Inferior parietal cortex (tissue), 1 donor: ENCODE results near the gene ATP13A1.

ENCODE experiments used
- DNase-seq: peaks from one replicate; pipeline ENCODE4 v3.0.0-alpha.2; 2016; ENCODE audit errors: extremely low spot score

Gene ATP13A1

DNA sequence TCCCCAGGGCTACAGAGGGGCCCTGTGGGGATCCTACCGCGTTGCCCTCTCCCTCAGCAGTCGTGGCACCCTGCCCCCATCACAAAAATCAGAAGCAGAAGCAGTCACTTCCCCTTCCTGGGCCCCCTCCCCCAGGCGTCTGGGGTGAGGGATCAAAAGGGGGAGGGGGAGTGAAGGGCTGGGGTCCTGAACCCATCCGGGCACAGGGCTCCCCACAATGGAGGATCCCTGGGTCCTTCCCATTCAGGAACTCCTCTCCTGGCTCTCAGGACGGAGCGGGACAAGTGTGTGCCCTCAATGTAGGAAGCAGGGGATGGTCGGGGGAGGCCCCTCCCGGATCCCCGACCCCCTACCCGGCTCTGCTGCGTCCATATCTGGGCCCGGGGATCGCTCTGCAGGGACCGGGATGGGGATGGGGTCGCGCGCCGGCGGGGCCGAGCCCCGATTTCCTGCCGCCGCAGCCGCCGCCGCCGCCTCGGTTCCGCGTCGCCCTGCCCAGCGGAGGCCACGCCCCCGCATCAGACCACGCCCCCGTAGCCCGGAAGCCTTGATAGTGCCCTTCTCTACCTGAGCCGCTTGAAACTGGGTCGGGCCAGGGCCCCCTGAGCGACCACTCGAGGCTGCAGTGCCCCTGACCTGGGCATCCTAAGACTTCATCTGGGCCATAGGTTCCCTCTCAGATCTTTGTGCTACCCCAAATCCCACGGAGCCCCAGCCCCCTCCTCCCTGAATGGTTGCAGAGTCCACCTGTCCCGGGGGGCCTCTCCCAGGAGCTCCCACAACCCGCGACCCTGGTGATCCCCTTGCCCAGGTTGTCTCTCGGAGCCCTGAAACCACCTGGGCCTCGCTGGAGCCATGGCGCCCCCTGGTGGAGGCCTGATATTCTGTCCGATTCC lies 20.1 kb downstream of the ATP13A1 start, which contains the start of gene GMIP:
GMIP (minus strand) TSS at position 500 of the 896 bp plus-strand sequence; CDS start at position 372, 128 bp downstream.
- DNase-seq: peak; percentile 69

DNA sequence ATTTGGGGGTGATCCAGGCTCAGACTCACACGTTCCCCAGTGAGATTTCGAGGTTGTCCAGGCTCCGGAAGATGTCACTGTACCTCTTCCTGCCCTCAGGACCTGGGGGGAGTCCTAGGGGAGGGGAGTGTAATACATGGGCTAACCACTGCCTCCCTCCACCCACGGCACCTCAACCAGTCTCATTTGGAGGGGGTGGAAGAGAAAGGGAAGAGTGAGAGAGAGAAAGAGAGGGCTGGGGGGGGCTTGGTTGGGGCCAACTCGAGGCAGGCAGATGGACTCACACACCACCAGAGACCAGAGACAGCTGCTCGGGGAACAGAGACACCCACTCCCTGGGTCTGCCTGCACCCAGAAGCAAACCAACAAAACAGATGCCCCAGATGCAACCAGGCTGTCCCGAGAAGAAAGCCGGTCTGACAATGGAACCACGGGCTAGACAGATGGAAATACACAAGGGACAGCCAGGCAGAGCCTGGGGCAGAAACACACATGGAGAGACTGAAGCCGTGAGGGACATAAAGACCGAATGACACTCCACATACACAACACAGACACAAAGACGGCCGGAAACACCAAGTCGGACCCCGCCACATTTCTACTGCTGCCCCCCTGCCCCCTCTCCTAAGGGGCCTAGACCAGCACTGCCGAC lies 20.8 kb downstream of the ATP13A1 start:
- DNase-seq: no peak

DNA sequence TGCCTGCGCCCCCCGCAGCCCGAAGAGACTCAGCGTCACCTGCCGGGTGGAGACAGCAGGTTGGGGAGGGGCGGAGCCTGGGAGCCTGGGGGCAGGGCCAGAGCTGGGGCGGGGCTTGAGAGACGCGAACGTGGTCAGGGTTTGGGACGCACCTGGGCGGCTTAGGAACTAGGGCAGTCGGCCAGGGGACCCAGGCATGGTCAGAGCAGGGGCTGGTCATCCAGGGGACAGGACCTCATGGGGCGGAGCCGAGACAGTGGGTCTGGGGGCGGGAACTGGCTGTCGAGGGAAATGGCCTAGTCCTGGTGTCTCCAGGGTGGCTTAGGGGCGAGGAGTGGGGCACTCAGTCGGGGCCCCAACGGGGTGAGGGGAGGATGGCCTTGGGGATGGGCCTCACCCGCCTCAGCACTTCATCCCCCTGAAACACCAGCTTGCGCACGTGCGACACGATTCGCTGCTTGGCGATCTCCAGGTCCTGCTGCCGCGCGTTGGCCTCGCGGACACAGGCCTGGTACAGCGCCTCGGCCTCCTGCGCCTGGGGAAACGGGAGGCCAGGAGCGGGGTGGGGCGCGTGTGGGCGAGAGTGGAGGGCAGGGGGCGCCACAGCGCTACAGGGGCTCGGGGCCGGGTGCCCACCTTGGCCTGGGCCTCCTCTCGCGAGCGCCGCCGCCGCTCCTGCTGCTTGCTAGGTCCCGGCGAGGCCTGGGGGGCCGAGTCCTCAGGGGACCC lies 25.8 kb downstream of the ATP13A1 start:
- no peak for DNase-seq

DNA sequence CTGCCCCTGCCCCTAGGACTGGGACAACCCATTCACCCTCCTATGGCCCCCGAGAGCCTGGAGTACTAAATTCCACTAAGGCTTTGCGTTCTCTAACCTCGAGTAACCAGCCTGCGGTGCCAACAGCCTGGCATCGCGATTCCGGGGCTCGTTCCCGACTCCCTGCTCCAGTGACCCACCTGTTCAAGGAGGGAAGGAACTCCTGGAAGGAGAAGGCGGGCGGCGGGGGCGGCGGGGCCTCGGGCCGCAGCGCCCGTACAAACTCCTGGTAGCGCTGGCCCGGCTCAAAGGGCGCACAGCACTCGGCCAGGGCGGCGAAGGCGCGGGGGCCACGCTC lies 26.3 kb downstream of the ATP13A1 start:
- DNase-seq: no peak

DNA sequence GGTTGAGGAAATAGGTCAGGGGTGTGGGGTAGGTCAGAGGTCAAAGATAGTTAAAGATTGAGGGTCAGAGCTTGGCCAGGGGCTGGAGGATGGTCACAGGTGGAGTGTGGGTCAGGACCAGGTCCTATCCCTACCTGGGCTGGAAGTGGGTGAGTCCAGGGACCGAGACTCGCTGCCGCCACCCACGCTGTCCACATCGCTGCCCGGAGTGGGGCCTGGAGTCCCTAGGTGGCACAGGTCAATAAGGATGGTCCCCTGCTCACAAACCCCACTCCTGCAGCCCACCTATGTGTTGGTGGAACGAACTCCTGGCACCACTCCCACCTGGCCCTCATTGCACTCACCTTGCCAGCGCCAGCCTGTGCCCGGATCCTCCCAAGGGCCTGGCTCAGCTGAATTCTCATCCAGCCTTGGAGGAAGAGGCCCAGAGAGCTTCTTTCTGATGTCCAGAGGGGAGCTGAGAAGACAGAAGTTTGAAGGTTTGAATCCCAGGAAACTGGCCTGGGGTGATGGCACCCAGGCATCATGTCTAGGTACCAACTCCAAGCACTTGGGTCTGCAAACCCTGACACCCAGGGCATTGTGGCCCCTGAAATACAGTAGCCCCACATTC lies 26.8 kb downstream of the ATP13A1 start:
- DNase-seq: no peak

DNA sequence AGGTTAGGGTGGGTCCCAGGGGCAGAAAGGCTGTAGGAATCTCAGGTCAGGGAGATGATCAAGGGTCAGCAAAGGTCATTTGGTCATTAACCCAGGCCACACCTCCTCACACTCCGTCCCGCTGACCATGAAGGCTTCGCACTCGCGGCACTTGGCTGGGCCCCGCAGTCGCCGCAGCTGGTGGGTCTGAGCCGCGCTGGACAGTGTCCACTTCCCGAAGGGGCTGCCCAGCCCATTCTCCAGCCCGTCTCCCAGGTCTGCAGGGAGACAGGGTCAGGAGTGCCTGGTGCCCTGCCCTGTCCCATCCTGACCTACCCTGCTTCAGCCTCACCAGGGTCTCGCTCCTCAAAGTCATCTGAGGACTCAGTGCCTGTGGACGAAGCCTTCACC lies 28.2 kb downstream of the ATP13A1 start:
- no peak for DNase-seq

DNA sequence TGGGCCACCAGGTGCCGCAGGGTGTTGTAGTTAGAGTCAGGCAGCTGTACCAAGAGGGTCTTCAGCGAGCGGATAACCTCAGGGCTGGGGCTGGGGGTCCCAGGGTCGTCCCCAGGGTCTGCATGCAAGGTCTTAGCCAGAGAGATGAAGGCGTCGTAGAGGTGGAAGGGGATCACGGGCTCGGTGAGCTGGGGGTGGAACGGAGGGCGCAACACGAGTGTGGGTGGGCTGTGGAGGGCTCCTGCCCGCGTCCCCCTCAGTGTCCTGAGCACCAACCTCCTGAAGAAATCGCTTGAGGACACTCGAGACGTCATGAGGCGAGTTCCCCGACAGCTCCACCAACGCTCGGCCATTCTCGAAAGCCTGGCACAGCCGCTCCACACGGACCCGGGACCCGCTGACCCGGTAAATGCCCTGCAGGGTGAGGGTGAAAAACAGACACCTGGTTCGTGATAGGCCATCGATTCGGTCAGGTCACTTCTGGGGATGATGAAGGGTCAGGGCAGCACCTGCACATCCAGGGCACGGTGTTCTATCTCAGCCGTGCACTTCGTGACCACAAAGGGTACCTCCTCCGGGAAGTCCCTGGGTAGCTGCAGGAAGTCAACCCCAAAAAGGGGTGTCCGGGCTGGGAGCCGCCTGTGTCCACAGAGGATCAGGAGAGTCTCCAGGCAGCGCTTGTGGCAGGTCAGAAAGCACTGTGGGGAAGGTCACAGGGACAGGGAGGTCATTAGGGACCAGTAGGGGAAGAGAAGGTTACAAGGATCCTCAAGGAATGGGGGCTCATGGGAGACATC lies 28.8 kb downstream of the ATP13A1 start:
- no peak for DNase-seq

DNA sequence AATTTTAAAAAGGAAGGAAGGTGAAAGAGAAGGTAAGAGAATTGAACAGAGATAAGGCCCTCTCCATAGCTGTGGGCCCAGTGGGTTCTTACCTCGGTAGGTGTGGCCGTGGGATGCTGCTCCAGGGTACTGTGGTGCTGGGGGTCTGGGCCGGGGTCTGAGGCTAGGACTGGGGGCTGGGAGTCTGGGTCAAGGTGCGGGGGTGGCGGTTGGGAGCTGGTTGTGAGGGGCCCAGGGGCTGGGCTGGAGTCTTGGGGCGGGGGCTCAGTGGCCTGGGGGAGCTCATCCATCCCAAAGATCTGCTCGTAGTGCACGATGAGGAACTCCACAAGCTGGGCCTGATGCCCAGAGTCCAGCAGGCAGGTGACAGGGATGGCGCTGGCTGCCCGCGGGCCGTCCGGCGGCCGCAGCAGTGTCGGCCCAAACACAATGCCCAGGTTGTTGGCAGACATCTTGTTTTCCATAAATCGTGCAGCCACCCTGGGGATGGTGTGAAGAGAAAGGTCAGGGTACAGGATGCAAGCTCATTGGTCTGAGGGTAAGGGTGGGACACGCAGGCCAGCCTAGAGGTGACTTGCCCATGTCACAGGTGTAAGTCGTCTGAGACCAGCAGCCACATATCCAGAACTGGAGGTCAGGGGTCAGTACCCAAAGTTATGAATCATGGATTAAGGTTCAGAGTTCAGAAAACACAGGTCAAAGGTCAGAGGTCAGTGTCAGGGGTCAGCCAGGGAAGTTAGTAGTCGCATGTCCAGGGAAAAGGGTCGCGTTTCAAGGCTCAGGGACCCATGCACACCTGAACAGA lies 29.6 kb downstream of the ATP13A1 start:
- no peak for DNase-seq

DNA sequence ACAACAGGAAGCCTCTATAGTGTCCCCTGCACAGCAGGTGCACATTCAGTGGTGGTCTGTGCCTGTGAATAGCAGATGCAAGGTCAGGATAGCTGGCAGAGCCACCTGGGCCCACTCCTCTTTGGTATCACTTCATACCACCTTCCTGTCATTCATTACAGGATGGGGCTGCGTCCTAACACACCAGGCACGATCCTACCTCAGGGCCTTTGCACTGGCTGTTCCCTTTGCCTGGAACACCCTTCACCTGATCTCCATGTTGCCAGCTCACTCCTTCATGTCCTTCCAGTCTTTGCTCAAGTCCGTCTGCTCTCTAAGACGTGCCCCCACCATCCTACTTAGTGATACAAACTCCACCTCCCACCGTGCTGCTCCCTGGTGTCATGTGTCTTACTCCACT lies 30.8 kb downstream of the ATP13A1 start:
- DNase-seq: no peak

DNA sequence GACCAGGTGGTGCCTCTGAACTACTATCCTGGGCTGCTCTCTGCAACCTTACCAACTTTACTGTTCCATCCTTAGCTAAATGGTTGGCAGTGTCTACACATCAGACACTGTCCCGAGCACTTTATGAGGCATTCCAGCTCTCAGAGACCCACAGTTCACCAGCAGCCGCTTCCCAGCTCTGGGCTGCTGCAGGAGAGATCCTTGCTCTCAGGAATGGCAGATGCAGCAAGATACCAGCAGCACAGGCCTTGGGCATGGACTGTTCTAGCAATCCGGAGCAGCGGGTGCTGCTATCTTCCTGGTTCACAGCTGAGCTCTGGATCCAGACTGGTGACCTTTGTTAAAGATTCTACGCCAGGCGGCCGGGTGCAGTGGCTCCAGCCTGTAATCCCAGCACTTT lies 32.1 kb downstream of the ATP13A1 start:
- no peak for DNase-seq

DNA sequence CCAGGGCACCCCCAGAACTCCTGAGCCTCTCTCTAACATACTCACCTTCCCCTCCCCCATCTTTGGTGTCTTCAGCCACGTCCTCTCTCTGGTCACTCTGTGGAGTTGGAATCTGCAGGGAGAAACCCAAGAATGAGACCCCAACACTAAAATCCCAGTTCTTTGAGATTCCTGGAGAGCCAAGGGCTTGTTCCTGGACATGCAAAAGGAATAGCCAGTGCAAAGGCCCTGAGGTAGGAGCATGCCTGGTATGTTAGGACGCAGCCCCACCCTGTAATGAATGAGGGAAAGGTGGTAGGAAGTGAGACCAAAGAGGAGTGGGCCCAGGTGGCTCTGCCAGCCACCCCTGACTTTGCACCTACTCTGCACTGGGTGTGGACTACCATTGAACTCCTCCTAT lies 33.0 kb downstream of the ATP13A1 start:
- no peak for DNase-seq

DNA sequence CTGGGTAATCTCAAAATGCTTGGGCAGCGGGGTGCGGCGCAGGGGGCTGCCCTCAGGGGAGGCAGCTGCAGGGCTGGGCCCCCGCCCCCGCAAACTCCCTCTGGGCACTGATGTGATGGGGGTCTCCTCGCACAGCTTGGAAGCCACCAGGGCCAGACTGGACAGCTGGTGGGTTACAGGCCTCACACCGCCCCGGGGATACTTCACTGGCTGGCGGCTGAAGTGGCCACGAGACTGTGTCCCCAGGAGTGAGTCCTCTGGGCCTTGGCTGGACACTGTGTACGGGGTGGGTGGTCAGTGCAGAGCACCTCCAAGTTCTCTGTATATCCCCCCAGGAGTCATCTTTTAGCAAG lies 33.4 kb downstream of the ATP13A1 start:
- no peak for DNase-seq

DNA sequence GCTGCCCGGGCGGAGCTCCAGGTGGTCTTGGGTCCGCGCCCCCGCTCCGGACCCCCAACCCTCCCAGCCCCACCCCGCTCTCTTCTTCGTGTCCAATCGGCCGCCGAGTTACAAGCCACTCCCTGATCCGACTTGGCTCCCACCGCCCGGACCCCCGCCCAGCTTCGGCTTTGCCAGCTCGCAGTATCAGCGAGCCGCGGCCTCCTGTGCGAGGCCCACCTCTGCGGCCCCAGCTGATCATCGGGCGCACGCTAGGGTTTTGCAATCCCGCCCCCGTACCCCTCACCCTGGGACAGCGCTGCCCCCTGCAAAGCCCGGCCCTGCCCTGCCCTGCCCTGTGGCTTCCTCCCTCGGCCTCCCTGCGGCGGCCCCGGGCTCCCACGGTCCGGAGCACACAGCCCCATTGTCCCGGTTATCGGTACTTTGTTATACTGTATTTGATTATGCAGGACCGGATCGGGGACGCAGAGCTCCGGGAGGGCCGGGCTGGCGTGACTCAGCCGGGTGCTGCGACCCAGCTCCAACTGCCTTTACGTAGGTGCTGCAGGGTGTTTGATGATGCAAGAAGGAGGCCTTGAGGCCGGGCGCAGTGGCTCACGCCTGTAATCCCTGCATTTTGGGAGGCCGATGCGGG lies 34.9 kb downstream of the ATP13A1 start:
- no peak for DNase-seq

DNA sequence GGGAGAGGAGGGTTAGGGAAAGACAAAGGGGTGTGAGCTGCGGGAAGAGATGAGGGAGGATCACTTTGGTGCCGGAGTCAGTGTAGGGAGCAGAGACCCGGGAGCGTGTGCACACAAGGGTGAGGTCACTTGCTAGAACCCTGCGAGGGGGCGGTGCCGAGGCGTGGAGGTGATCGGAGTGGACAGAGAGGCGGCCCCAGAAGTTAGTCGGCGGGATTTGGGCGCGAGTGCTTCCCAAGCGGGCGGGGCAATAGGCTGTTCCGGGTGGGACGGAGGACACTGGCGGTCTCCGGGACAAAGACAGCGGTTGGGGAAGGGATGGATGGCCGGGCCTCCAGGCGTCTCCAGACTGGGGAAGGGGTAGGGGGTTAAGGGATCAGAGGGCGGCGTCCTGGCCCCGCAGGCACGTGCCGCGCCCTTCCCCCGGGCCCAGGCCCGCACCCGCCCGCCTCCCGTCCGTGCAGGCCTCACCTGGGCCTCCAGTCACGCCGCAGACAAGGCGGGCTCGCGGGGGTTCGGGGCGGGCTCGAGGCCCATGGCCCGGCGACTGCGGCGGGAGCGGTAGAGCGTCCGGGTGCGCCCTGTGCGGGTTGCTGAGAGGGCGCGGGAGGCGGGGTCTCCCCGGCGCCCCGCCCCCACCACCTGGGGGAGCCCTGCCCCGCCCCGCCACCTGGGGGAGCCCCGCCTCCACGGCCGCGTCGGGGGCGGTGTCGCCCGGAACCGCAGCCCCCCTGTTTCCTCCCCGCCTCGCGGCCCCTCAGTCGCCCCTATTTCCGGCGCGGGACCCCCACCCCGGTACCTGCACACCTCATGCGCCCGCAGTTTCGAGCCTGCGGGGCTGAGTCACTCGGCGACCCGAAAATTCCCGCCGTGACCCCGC lies 35.6 kb downstream of the ATP13A1 start, which contains the start of gene LPAR2:
LPAR2 (minus strand) TSS at position 600 of the 880 bp plus-strand sequence. CDS start 945 bp downstream, outside the sequence.
- no peak for DNase-seq

DNA sequence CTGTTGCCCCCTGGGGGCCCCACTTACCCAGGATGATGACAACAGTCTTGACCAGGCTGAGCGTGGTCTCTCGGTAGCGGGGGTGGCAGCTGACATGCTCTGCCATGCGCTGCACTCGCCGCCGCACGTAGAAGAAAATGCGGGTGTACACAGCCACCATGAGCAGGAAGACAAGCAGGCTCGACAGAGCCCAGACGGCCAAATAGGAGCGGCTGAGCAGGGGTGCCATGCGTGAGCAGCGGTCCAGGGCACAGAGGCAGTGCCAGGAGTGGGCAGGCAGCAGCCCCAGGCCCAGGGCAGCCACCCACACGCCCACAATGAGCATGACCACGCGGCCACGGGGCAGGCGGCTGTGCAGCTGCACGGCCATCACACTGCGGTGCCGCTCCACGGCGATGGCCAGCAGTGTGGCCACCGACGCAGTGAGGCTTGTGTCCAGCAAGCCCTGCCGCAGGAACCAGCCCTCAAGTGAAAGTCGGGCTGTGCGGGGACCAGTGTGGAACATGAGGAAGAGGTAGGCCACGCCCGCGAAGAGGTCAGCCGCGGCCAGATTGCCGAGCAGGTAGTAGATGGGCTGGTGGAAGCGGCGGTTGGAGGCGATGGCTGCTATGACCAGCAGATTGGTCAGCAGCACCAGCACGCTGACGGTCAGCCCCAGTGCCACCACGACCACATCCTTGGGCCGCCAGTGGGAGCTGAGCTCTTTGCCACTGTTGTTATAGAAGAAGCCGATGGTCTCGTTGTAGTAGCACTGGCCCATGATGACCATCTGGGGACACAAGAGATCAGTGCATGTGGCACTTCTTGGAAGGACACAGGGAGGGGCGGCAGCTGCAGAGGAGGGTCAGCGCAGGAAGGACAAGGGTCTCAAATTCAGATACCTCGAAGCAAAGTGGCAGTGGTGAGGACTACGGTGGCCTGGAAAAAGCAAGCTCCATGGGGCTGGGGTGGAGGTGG lies 36.7 kb downstream of the ATP13A1 start:
- DNase-seq: no peak

DNA sequence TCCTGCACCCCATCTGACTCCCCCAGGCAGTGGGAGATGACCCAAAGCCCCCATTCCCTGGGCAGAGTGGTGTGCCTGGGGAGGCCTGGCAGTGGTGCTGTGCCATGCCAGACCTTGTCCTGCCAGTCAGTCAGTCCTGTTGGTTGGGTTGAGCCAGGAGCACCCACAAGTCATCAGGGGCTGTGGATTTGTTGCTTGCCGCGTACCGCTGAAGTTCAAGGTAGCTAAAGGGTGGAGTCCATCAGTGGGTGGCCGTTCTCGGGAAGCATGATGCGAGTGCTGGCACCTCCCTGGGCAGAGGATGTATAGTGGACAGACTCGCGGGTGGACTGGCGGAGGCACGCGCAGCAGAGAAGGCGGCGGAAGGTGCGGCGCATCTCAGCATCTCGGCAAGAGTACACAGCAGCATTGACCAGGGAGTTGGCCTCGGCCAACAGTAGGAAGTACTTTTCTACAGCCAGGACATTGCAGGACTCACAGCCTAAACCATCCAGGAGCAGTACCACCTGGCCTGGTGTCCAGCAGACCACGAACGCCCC lies 39.4 kb downstream of the ATP13A1 start:
- no peak for DNase-seq

DNA sequence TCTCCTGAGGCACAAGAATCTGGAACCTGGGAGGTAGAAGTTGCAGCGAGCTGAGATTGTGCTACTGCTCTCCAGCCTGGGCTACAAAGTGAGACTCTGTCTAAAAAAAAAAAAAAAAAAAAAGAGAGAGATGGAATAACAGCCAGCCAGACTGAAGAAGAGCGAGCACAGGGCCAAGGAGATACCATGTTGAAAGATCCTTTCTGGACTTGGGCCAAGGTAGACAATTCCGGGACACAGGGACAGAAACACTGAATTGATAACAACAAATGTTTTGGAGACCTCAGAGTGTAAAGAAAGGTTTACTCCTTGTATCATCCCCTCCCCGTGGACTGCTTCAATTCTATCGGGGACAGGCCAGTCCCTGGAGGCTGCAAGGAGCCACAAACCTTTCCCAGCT lies 40.1 kb downstream of the ATP13A1 start:
- no peak for DNase-seq

DNA sequence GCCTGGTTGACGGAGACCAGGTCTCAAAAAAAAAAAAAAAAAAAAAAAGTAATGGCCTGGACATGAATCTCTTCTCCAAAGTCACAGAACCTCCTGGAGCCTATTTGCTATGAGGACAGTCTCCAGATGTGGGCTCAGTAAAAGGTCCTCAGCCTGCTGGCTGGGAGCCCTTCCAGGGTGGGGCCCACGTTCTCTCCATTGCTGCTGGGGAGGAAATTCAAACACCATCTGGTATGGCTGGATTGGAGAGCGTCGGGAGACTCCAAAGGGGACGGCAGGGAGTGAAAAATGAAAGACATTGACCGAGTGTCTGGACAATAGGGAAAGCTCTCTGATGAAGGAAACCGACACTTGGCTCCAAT lies 43.6 kb downstream of the ATP13A1 start:
- DNase-seq: no peak
